Measurements from ENCODE around the gene EP400.

EP400 gene

DNA sequence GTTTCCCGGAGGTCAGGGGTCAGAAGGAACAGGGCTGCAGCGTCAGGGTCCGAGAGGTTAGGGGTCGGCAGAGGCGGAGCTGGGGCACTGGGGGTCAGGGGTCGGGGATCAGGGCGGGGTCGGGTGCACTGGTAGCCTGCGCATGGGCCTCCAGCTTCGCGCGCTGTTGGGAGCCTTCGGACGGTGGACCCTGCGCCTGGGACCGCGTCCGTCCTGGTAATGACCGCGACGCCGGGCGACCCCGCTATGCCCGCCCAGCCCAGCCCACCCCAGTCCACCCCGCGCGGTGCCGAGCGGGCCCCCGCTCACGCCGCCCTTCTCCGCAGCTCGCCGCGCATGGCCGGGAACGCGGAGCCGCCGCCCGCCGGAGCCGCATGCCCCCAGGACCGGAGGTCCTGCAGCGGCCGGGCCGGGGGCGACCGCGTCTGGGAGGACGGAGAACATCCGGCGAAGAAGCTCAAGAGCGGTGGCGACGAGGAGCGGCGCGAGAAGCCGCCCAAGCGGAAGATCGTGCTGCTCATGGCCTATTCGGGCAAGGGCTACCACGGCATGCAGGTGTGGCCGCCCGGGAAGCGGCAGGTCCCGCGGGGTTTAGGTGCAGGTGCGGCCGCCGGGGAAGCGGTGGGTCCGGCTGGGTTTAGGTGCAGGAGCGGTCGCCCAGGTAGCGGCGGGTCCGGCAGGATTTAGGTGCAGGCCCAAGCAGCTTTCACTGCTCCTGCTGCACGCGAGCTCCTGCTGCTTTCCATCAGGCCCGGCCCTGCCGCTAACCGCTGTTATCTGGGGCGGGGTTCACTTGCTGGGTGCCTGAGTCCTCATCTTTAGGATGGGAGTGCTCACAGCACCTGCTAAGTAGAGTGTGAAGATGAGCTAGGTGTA lies 19.9 kb upstream of the EP400 start:
- Mint-ChIP-seq H3K27ac (no peak overlapping the region), H3K36me3 (ENCODE audit: low read depth) (peaks cover 23% of the 10 kb centered on the region), H3K9me3 (no peaks in the 10 kb centered on the region), H3K4me3 (peak overlapping the region; percentile 90 to 98 (median 92)), H3K4me1 (peaks cover 7% of the 10 kb centered on the region), H3K27me3 (ENCODE audit: low read depth) (peaks cover 4% of the 10 kb centered on the region)
- TF ChIP-seq, protein P1, sequence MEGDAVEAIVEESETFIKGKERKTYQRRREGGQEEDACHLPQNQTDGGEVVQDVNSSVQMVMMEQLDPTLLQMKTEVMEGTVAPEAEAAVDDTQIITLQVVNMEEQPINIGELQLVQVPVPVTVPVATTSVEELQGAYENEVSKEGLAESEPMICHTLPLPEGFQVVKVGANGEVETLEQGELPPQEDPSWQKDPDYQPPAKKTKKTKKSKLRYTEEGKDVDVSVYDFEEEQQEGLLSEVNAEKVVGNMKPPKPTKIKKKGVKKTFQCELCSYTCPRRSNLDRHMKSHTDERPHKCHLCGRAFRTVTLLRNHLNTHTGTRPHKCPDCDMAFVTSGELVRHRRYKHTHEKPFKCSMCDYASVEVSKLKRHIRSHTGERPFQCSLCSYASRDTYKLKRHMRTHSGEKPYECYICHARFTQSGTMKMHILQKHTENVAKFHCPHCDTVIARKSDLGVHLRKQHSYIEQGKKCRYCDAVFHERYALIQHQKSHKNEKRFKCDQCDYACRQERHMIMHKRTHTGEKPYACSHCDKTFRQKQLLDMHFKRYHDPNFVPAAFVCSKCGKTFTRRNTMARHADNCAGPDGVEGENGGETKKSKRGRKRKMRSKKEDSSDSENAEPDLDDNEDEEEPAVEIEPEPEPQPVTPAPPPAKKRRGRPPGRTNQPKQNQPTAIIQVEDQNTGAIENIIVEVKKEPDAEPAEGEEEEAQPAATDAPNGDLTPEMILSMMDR (IDR thresholded peaks at IDR 0.05; ENCODE audit: unreplicated experiment in 3 of 3) = no peak

DNA sequence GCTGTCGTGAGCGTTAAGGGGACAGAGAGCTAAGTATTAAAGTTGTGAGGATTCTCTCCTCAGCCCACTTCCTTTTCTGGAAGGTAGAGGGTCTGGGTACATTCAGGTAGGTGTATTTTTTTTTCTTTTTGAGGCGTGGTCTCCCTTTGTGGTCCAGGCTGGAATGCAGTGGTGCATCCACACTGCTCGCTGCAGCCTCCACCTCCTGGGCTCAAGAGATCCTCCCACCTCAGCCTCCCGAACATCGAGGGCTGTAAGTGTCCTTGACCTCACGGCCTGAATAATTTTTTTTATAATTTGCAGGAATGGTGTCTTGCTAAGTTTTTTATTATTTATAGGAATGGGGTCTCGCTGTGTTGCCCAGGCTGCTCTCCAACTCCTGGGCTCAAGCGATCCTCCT lies 19.2 kb upstream of the EP400 start:
- H3K4me3 Mint-ChIP-seq = peak overlapping the region; percentile 82 to 92 (median 87)
- no peak overlapping the region for H3K27ac Mint-ChIP-seq
- peaks cover 23% of the 10 kb centered on the region for H3K36me3 Mint-ChIP-seq (ENCODE audit: low read depth)
- H3K4me1 Mint-ChIP-seq = peaks cover 5% of the 10 kb centered on the region
- H3K9me3 Mint-ChIP-seq = no peaks in the 10 kb centered on the region
- TF ChIP-seq, protein P1 (IDR thresholded peaks at IDR 0.05; ENCODE audit: unreplicated experiment in 3 of 3) = no peak
- H3K27me3 Mint-ChIP-seq (ENCODE audit: low read depth) = peaks cover 4% of the 10 kb centered on the region

DNA sequence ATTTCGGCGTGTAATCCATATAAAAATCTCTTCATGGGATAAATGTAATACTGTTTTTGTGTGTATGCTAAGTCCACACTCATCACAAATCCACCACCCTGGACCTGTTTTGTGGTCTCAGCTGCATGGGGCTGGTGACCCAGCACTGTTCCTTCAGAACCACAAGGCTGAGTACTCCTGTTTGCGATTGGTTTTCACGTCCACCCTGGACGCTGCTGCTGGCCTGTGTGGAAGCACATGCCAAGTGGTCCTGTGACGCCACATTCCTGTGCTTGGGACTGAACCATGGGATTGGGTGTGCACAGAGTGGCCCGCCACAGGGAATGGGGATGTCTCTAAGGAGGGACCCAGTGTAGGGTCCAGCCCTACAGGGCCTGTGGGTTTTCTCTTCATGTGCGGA lies 16.4 kb upstream of the EP400 start:
- TF ChIP-seq, protein P1 (IDR thresholded peaks at IDR 0.05; ENCODE audit: unreplicated experiment in 3 of 3) = no peak
- Mint-ChIP-seq H3K36me3 (ENCODE audit: low read depth) (peaks cover 33% of the 10 kb centered on the region), H3K27ac (no peak overlapping the region), H3K4me1 (peaks cover 5% of the 10 kb centered on the region), H3K9me3 (no peaks in the 10 kb centered on the region), H3K4me3 (no peak overlapping the region), H3K27me3 (ENCODE audit: low read depth) (peaks cover 4% of the 10 kb centered on the region)

DNA sequence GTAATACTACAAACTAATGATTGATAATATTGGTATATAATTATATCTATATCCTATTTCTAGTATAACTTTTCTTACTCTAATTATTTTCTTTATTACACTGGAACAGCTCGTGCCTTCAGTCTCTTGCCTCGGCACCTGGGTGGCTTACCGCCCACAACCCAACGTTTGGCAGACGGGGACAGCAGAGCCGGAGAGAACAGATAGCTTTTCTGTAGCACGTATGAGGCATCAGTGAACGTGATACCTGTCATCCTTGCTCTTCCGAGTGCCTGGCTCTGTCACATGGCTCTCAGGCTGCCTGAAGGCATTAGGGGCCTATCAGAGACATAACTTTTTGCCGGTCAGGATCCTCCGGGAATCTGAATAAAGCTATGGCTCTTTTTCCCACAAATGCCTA lies 15.2 kb upstream of the EP400 start:
- Mint-ChIP-seq H3K4me3 (no peak overlapping the region), H3K27ac (no peak overlapping the region), H3K36me3 (ENCODE audit: low read depth) (peaks cover 33% of the 10 kb centered on the region), H3K9me3 (no peaks in the 10 kb centered on the region), H3K27me3 (ENCODE audit: low read depth) (peaks cover 4% of the 10 kb centered on the region), H3K4me1 (peaks cover 5% of the 10 kb centered on the region)
- TF ChIP-seq, protein P1 (IDR thresholded peaks at IDR 0.05; ENCODE audit: unreplicated experiment in 3 of 3) = no peak

DNA sequence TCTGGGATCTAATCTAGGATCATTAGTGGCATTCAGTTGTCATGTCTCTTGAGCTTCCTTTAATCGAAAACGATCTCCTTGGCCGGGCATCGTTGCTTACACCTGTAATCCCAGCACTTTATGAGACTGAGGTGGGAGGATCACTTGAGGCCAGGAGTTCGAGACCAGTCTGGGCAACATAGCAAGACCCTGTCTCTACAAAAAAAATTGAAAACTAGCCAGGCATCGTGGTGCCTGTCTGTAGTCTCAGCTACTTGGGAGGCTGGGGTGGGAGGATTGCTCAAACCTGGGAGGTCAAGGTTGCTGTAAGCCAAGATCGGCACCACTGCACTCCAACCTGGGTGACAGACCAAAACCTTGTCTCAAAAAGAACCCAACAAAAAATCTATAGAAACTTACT lies 11.7 kb upstream of the EP400 start:
- no peak overlapping the region for H3K27ac Mint-ChIP-seq
- H3K9me3 Mint-ChIP-seq = no peaks in the 10 kb centered on the region
- peaks cover 4% of the 10 kb centered on the region for H3K27me3 Mint-ChIP-seq (ENCODE audit: low read depth)
- TF ChIP-seq, protein P1 (IDR thresholded peaks at IDR 0.05; ENCODE audit: unreplicated experiment in 3 of 3) = no peak
- H3K4me1 Mint-ChIP-seq = no peaks in the 10 kb centered on the region
- no peak overlapping the region for H3K4me3 Mint-ChIP-seq
- peaks cover 32% of the 10 kb centered on the region for H3K36me3 Mint-ChIP-seq (ENCODE audit: low read depth)

DNA sequence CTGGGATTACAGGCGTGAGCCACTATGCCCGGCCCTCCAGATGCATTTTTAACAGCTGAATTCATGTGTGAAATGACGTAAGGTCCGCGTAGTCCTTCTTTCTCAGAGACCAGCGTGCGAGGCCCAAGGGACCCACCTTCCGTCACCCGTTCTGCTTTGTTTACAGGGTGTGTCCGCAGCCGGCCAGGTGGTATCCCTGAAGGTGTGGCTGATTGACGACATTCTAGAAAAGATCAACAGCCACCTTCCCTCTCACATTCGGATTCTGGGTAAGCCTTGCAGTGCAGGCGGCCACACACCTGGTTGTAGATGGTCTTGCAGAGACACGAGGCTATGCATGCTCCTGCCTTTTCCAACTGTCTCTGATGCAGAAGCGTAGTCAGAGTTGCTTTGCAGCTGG lies 10.7 kb upstream of the EP400 start:
- no peaks in the 10 kb centered on the region for H3K9me3 Mint-ChIP-seq
- H3K27ac Mint-ChIP-seq = no peak overlapping the region
- TF ChIP-seq, protein P1 (IDR thresholded peaks at IDR 0.05; ENCODE audit: unreplicated experiment in 3 of 3) = no peak
- H3K4me3 Mint-ChIP-seq = no peak overlapping the region
- H3K36me3 Mint-ChIP-seq (ENCODE audit: low read depth) = peaks cover 29% of the 10 kb centered on the region
- no peaks in the 10 kb centered on the region for H3K4me1 Mint-ChIP-seq
- H3K27me3 Mint-ChIP-seq (ENCODE audit: low read depth) = no peaks in the 10 kb centered on the region
